ENCODE results near the gene CNIH2. TPM values are rescaled to one million over a fixed set of nuclear protein-coding genes. Genes with fewer than 3 reads are reported as not detected.

The CNIH2 gene
- total RNA-seq, 1 donor from 2014 or later: 12.2 TPM

DNA sequence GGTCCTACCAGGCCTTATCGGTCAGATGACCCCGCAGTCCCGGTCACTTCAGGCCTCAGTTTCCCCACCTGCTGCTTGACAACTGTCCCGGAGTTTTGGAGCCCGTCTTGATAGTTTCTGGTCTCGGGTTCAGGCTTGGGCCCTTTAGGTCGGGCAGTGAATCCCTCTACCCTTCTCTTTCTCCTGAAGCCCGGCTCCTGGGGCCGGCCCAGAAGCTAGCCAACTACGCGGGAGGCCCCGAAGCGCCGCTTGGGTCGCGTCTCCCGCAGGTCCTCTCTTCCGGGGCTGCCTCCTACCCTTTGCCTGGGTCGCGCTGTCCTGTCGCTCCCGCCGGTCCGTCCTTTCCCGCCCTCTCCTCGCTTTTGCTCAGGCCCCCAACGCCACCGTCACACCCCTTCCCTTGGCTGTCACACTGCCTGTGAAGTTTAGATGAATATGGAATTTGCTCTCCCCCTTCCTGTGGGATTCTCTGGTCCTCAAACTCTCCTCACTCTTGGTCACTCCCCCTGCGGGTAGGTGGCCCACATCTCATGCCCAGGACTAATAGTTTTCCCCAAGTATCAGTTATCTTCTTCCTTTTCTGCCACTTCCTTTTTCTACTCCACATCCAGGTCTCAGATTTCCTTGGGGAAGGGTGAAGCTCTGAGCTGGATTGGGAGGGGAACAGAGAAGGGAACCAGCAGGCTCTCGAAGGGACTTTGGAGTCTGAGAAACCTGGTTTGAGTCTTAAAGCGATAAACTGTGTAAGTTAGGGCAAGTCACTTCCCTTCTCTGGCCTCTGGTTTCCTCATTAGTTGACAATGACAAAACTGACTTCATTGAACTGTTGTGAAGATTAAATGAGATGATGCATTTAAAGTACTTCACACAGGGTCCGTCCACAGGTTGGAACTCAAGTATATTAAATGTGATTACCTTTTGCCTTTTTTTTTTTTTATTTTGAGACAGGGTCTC lies 8.7 kb upstream of the CNIH2 start:
- H3K27me3 ChIP-seq (ENCODE audit: insufficient read depth, low read length): no peaks in the 10 kb centered on the region
- H3K36me3 ChIP-seq (ENCODE audit: insufficient read depth, low read length): peaks cover 27% of the 10 kb centered on the region
- FAIRE-seq (no peak), DNase-seq (ENCODE audit: low read depth) (peak; percentile 31)
- peaks cover 52% of the 10 kb centered on the region for H4K20me1 ChIP-seq (ENCODE audit: insufficient read depth, low read length)
- TF ChIP-seq EZH2 (IDR thresholded peaks at IDR 0.05; ENCODE audit: insufficient read depth, low read length): no peak
- TF ChIP-seq, protein P1, sequence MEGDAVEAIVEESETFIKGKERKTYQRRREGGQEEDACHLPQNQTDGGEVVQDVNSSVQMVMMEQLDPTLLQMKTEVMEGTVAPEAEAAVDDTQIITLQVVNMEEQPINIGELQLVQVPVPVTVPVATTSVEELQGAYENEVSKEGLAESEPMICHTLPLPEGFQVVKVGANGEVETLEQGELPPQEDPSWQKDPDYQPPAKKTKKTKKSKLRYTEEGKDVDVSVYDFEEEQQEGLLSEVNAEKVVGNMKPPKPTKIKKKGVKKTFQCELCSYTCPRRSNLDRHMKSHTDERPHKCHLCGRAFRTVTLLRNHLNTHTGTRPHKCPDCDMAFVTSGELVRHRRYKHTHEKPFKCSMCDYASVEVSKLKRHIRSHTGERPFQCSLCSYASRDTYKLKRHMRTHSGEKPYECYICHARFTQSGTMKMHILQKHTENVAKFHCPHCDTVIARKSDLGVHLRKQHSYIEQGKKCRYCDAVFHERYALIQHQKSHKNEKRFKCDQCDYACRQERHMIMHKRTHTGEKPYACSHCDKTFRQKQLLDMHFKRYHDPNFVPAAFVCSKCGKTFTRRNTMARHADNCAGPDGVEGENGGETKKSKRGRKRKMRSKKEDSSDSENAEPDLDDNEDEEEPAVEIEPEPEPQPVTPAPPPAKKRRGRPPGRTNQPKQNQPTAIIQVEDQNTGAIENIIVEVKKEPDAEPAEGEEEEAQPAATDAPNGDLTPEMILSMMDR (IDR thresholded peaks at IDR 0.05; ENCODE audit: insufficient read depth, low read depth, low read length): peak; percentile 11
- peaks cover 36% of the 10 kb centered on the region for H3K79me2 ChIP-seq (ENCODE audit: insufficient read depth, low read length)
- H3K4me2 ChIP-seq (ENCODE audit: low read length): peak overlapping the region; percentile 88
- no peaks in the 10 kb centered on the region for H3K9me3 ChIP-seq (ENCODE audit: insufficient read depth, low read depth, low read length)
- H3K9ac ChIP-seq (ENCODE audit: low read length): peak overlapping the region; percentile 96
- peak overlapping the region; percentile 83 for H3K27ac ChIP-seq (ENCODE audit: low read depth, low read length)
- no peak overlapping the region for H2AFZ ChIP-seq (ENCODE audit: low read depth, low read length)
- H3K9me3 Mint-ChIP-seq (ENCODE audit: unreplicated experiment): no peaks in the 10 kb centered on the region
- H3K4me3 ChIP-seq (ENCODE audit: insufficient read depth, low read depth, low read length): peak overlapping the region; percentile 90
- H3K27me3 Mint-ChIP-seq (ENCODE audit: low read depth, unreplicated experiment): no peaks in the 10 kb centered on the region
- H3K4me3 Mint-ChIP-seq (ENCODE audit: unreplicated experiment): peak overlapping the region; percentile 92
- peaks cover 21% of the 10 kb centered on the region for H3K4me1 ChIP-seq (ENCODE audit: insufficient read depth, low read length)
- H3K4me1 Mint-ChIP-seq (ENCODE audit: low read depth, unreplicated experiment): peaks cover 10% of the 10 kb centered on the region
- peak overlapping the region; percentile 93 for H3K27ac Mint-ChIP-seq (ENCODE audit: unreplicated experiment)
- peaks cover 27% of the 10 kb centered on the region for H3K36me3 Mint-ChIP-seq (ENCODE audit: low read depth, unreplicated experiment)

DNA sequence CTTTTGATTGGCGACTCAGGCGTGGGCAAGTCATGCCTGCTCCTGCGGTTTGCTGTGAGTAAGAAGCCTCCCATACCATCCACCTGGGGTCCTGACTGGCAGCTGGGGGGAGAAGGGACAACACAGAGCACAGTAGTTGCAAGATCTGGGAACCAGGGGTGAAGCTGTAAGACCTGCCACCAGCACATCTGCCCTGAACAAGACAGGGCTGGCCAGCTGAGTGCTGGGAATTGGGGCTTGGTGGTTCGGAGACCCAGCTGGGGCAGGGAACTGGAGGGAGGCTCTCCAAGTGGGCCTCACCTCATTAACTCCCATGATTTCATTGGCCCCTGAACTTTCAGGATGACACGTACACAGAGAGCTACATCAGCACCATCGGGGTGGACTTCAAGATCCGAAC lies 6.2 kb upstream of the CNIH2 start:
- peaks cover 36% of the 10 kb centered on the region for H3K36me3 ChIP-seq (ENCODE audit: insufficient read depth, low read length)
- no peak overlapping the region for H3K27ac ChIP-seq (ENCODE audit: low read depth, low read length)
- H3K4me1 Mint-ChIP-seq (ENCODE audit: low read depth, unreplicated experiment): peaks cover 10% of the 10 kb centered on the region
- H3K4me3 ChIP-seq (ENCODE audit: insufficient read depth, low read depth, low read length): no peak overlapping the region
- no peaks in the 10 kb centered on the region for H3K27me3 ChIP-seq (ENCODE audit: insufficient read depth, low read length)
- no peak for FAIRE-seq
- no peak overlapping the region for H2AFZ ChIP-seq (ENCODE audit: low read depth, low read length)
- H3K79me2 ChIP-seq (ENCODE audit: insufficient read depth, low read length): peaks cover 36% of the 10 kb centered on the region
- no peaks in the 10 kb centered on the region for H3K9me3 ChIP-seq (ENCODE audit: insufficient read depth, low read depth, low read length)
- TF ChIP-seq, protein P1 (IDR thresholded peaks at IDR 0.05; ENCODE audit: insufficient read depth, low read depth, low read length): no peak
- no peak for TF ChIP-seq EZH2 (IDR thresholded peaks at IDR 0.05; ENCODE audit: insufficient read depth, low read length)
- H4K20me1 ChIP-seq (ENCODE audit: insufficient read depth, low read length): peaks cover 58% of the 10 kb centered on the region
- H3K27ac Mint-ChIP-seq (ENCODE audit: unreplicated experiment): peak overlapping the region; percentile 66
- no peak for DNase-seq (ENCODE audit: low read depth)
- peaks cover 26% of the 10 kb centered on the region for H3K36me3 Mint-ChIP-seq (ENCODE audit: low read depth, unreplicated experiment)
- H3K27me3 Mint-ChIP-seq (ENCODE audit: low read depth, unreplicated experiment): no peaks in the 10 kb centered on the region
- no peaks in the 10 kb centered on the region for H3K9me3 Mint-ChIP-seq (ENCODE audit: unreplicated experiment)
- H3K9ac ChIP-seq (ENCODE audit: low read length): no peak overlapping the region
- peaks cover 19% of the 10 kb centered on the region for H3K4me1 ChIP-seq (ENCODE audit: insufficient read depth, low read length)
- H3K4me2 ChIP-seq (ENCODE audit: low read length): no peak overlapping the region
- H3K4me3 Mint-ChIP-seq (ENCODE audit: unreplicated experiment): no peak overlapping the region

DNA sequence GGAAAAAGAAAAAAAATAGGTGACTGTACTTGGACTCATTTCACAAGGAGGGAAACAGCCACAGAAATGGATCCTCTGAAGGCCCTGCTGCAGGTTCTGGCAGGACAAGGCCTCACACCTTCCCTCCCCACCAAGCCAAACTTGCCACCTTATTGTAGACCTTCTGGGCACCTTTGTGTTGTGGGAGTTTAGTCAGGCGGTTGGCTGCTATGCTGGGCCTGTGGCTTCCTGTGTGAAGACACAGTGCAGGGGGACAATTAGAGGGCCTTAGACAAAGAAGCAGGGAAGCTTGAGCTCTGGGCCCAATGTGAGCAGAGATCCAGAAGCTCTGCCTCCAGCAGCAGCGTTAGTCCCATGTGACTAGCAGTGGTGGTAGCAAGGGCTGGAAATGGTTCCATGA lies 5.4 kb upstream of the CNIH2 start:
- Histone ChIP-seq H3K4me1 (ENCODE audit: insufficient read depth, low read length) (peaks cover 16% of the 10 kb centered on the region), H3K9ac (ENCODE audit: low read length) (no peak overlapping the region), H3K27me3 (ENCODE audit: insufficient read depth, low read length) (no peaks in the 10 kb centered on the region), H3K27ac (ENCODE audit: low read depth, low read length) (no peak overlapping the region), H3K36me3 (ENCODE audit: insufficient read depth, low read length) (peaks cover 36% of the 10 kb centered on the region), H3K4me2 (ENCODE audit: low read length) (no peak overlapping the region), H3K79me2 (ENCODE audit: insufficient read depth, low read length) (peaks cover 36% of the 10 kb centered on the region), H4K20me1 (ENCODE audit: insufficient read depth, low read length) (peaks cover 61% of the 10 kb centered on the region), H3K4me3 (ENCODE audit: insufficient read depth, low read depth, low read length) (no peak overlapping the region), H2AFZ (ENCODE audit: low read depth, low read length) (no peak overlapping the region), H3K9me3 (ENCODE audit: insufficient read depth, low read depth, low read length) (no peaks in the 10 kb centered on the region)
- DNase-seq (ENCODE audit: low read depth) (no peak), FAIRE-seq (no peak)
- Mint-ChIP-seq H3K4me1 (ENCODE audit: low read depth, unreplicated experiment) (peaks cover 6% of the 10 kb centered on the region), H3K4me3 (ENCODE audit: unreplicated experiment) (peak overlapping the region; percentile 8), H3K36me3 (ENCODE audit: low read depth, unreplicated experiment) (peaks cover 24% of the 10 kb centered on the region), H3K9me3 (ENCODE audit: unreplicated experiment) (no peaks in the 10 kb centered on the region), H3K27ac (ENCODE audit: unreplicated experiment) (no peak overlapping the region), H3K27me3 (ENCODE audit: low read depth, unreplicated experiment) (no peaks in the 10 kb centered on the region)
- TF ChIP-seq, protein P1 (IDR thresholded peaks at IDR 0.05; ENCODE audit: insufficient read depth, low read depth, low read length): no peak
- TF ChIP-seq EZH2 (IDR thresholded peaks at IDR 0.05; ENCODE audit: insufficient read depth, low read length): no peak
